ENCODE data around the gene SUGCT.

- TF ChIP-seq TCF12 (IDR thresholded peaks at IDR 0.05; ENCODE audit: low read depth) (no peak), MAX (IDR thresholded peaks at IDR 0.05) (no peak), TAF1 (IDR thresholded peaks at IDR 0.05; ENCODE audit: low read depth) (no peak), FOXM1 (IDR thresholded peaks at IDR 0.05; ENCODE audit: borderline replicate concordance, low read depth) (no peak), RAD21 (IDR thresholded peaks at IDR 0.05; ENCODE audit: low read depth) (no peak), EP300 (IDR thresholded peaks at IDR 0.05; ENCODE audit: borderline replicate concordance) (no peak), CREB1 (IDR thresholded peaks at IDR 0.05; ENCODE audit: low read depth) (no peak), CEBPB (IDR thresholded peaks at IDR 0.05) (no peak), EGR1 (IDR thresholded peaks at IDR 0.05) (no peak)
- TF ChIP-seq, protein P1, sequence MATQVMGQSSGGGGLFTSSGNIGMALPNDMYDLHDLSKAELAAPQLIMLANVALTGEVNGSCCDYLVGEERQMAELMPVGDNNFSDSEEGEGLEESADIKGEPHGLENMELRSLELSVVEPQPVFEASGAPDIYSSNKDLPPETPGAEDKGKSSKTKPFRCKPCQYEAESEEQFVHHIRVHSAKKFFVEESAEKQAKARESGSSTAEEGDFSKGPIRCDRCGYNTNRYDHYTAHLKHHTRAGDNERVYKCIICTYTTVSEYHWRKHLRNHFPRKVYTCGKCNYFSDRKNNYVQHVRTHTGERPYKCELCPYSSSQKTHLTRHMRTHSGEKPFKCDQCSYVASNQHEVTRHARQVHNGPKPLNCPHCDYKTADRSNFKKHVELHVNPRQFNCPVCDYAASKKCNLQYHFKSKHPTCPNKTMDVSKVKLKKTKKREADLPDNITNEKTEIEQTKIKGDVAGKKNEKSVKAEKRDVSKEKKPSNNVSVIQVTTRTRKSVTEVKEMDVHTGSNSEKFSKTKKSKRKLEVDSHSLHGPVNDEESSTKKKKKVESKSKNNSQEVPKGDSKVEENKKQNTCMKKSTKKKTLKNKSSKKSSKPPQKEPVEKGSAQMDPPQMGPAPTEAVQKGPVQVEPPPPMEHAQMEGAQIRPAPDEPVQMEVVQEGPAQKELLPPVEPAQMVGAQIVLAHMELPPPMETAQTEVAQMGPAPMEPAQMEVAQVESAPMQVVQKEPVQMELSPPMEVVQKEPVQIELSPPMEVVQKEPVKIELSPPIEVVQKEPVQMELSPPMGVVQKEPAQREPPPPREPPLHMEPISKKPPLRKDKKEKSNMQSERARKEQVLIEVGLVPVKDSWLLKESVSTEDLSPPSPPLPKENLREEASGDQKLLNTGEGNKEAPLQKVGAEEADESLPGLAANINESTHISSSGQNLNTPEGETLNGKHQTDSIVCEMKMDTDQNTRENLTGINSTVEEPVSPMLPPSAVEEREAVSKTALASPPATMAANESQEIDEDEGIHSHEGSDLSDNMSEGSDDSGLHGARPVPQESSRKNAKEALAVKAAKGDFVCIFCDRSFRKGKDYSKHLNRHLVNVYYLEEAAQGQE (IDR thresholded peaks at IDR 0.05; ENCODE audit: low read depth) = no peak
These were observed 334.4 kb downstream of the SUGCT start for GRCh38 chr7:40468891-40469864.

Measured in Ishikawa (cell line).